Neural progenitor cell (in vitro differentiated cells): ENCODE results near the gene TBCEL. TPM values are rescaled to one million over a fixed set of nuclear protein-coding genes. Genes with fewer than 3 reads are reported as not detected.

Source experiments
- DNase-seq: peaks from one replicate; pipeline ENCODE4 v3.0.0-alpha.2; 2016; ENCODE audit warnings: low spot score
- H2AFZ ChIP-seq: fragments of 200-600 bp; sonication (generic); replicated peaks from 2 replicates; pipeline ENCODE4 v1.6.1; 2016; ENCODE audit warnings: antibody characterized with exemption
- H3F3A ChIP-seq: fragments of 200-600 bp; sonication (generic); 2 replicates; pipeline ENCODE4 v1.6.1; 2016; ENCODE audit warnings: antibody characterized with exemption, low read depth
- H3K27ac ChIP-seq: fragments of 200-600 bp; sonication (generic); 2 replicates; pipeline ENCODE4 v1.5.1; 2016; ENCODE audit warnings: mild to moderate bottlenecking
- H3K27me3 ChIP-seq: fragments of 200-600 bp; sonication (generic); 2 replicates; pipeline ENCODE4 v1.6.1; 2016; ENCODE audit warnings: mild to moderate bottlenecking, moderate library complexity
- H3K36me3 ChIP-seq: fragments of 200-600 bp; sonication (generic); 2 replicates; pipeline ENCODE4 v1.5.1; 2016
- H3K4me1 ChIP-seq: fragments of 200-600 bp; sonication (generic); 2 replicates; pipeline ENCODE4 v1.6.1; 2016; ENCODE audit warnings: mixed run types
- H3K4me2 ChIP-seq: fragments of 200-600 bp; sonication (generic); 2 replicates; pipeline ENCODE4 v1.6.1; 2016
- H3K4me3 ChIP-seq: fragments of 200-600 bp; sonication (generic); 2 replicates; pipeline ENCODE4 v1.5.1; 2016
- H3K79me2 ChIP-seq: fragments of 200-600 bp; sonication (generic); 2 replicates; pipeline ENCODE4 v1.6.1; 2016; ENCODE audit warnings: low read depth
- H3K9ac ChIP-seq: fragments of 200-600 bp; sonication (generic); 2 replicates; pipeline ENCODE4 v1.6.1; 2016
- H3K9me3 ChIP-seq: fragments of 200-600 bp; sonication (generic); 2 replicates; pipeline ENCODE4 v1.5.1; 2016; ENCODE audit warnings: low read depth
- H4K20me1 ChIP-seq: fragments of 200-600 bp; sonication (generic); 2 replicates; pipeline ENCODE4 v1.6.1; 2016; ENCODE audit warnings: low read depth
- H3K27ac Mint-ChIP-seq: 3 replicates; pipeline ENCODE4 v1.8.0; 2021; ENCODE audit warnings: mixed read lengths
- H3K27me3 Mint-ChIP-seq: 2 replicates; pipeline ENCODE4 v1.8.0; 2022; ENCODE audit warnings: low read depth, mild to moderate bottlenecking, inconsistent platforms, moderate library complexity, mixed read lengths; ENCODE audit not compliant: insufficient read depth
- H3K36me3 Mint-ChIP-seq: 3 replicates; pipeline ENCODE4 v1.8.0; 2021; ENCODE audit warnings: mixed read lengths
- H3K4me1 Mint-ChIP-seq: 3 replicates; pipeline ENCODE4 v1.8.0; 2021; ENCODE audit warnings: mixed read lengths
- H3K4me3 Mint-ChIP-seq: 3 replicates; pipeline ENCODE4 v1.8.0; 2021; ENCODE audit warnings: mild to moderate bottlenecking, moderate library complexity, mixed read lengths
- H3K9me3 Mint-ChIP-seq: 3 replicates; pipeline ENCODE4 v1.8.0; 2020; ENCODE audit warnings: mixed read lengths
- CTCF ChIP-seq: fragments of 200-600 bp; sonication (generic); IDR thresholded peaks from 2 replicates; pipeline ENCODE4 v1.5.1; 2017; ENCODE audit warnings: antibody characterized with exemption, mild to moderate bottlenecking
- EZH2 ChIP-seq: fragments of 200-600 bp; sonication (generic); IDR thresholded peaks from 2 replicates; pipeline ENCODE4 v1.6.1; 2017; ENCODE audit warnings: antibody characterized with exemption, mild to moderate bottlenecking, moderate library complexity
- EZH2phosphoT487 ChIP-seq: fragments of 200-600 bp; sonication (generic); IDR thresholded peaks from 2 replicates; pipeline ENCODE4 v1.6.1; 2017; ENCODE audit warnings: antibody characterized with exemption
- total RNA-seq: library from RNA; depleted of rRNA; stranded (reverse); fragments of >200 nt; gene quantifications from 2 replicates; pipeline ENCODE4 v1.2.3, GENCODE V29; 2015; ENCODE audit warnings: low replicate concordance

The TBCEL gene
- total RNA-seq, 1 donor from 2014 or later = 22.3 TPM

GRCh38 chr11:121090145-121090721 is 66.3 kb downstream of the TBCEL start:
- Mint-ChIP-seq H3K4me3 (no peak overlapping the region), H3K4me1 (no peaks in the 10 kb centered on the region), H3K9me3 (no peaks in the 10 kb centered on the region), H3K27ac (no peak overlapping the region), H3K36me3 (peaks cover 12% of the 10 kb centered on the region), H3K27me3 (no peaks in the 10 kb centered on the region)
- H3K27me3 ChIP-seq = no peaks in the 10 kb centered on the region
- H3F3A ChIP-seq = no peaks in the 10 kb centered on the region
- H2AFZ ChIP-seq = no peak overlapping the region
- H3K4me3 ChIP-seq = no peak overlapping the region
- DNase-seq = no peak
- no peak overlapping the region for H3K27ac ChIP-seq
- TF ChIP-seq EZH2 (no peak), CTCF (no peak), EZH2phosphoT487 (no peak)
- H3K79me2 ChIP-seq = no peaks in the 10 kb centered on the region
- H3K4me2 ChIP-seq = no peak overlapping the region
- H3K4me1 ChIP-seq = no peaks in the 10 kb centered on the region
- no peaks in the 10 kb centered on the region for H3K36me3 ChIP-seq
- no peaks in the 10 kb centered on the region for H3K9me3 ChIP-seq
- H3K9ac ChIP-seq = no peak overlapping the region
- H4K20me1 ChIP-seq = peaks cover 5% of the 10 kb centered on the region

- Mint-ChIP-seq H3K27ac (no peak overlapping the region), H3K27me3 (no peaks in the 10 kb centered on the region), H3K36me3 (peaks cover 8% of the 10 kb centered on the region), H3K9me3 (no peaks in the 10 kb centered on the region), H3K4me3 (no peak overlapping the region), H3K4me1 (no peaks in the 10 kb centered on the region)
- no peaks in the 10 kb centered on the region for H3K79me2 ChIP-seq
- H3K9ac ChIP-seq = no peak overlapping the region
- no peak overlapping the region for H3K4me3 ChIP-seq
- no peaks in the 10 kb centered on the region for H3K27me3 ChIP-seq
- no peaks in the 10 kb centered on the region for H3F3A ChIP-seq
- H3K36me3 ChIP-seq = no peaks in the 10 kb centered on the region
- H3K27ac ChIP-seq = no peak overlapping the region
- H2AFZ ChIP-seq = no peak overlapping the region
- DNase-seq = no peak
- H4K20me1 ChIP-seq = no peaks in the 10 kb centered on the region
- H3K4me2 ChIP-seq = no peak overlapping the region
- TF ChIP-seq EZH2 = no peak
- TF ChIP-seq CTCF = no peak
- TF ChIP-seq EZH2phosphoT487 = no peak
- no peaks in the 10 kb centered on the region for H3K9me3 ChIP-seq
- no peaks in the 10 kb centered on the region for H3K4me1 ChIP-seq
These were observed 67.7 kb downstream of the TBCEL start for GRCh38 chr11:121091492-121092152.

- H4K20me1 ChIP-seq = no peaks in the 10 kb centered on the region
- Mint-ChIP-seq H3K4me3 (no peak overlapping the region), H3K27ac (no peak overlapping the region), H3K4me1 (peaks cover 3% of the 10 kb centered on the region), H3K9me3 (no peaks in the 10 kb centered on the region), H3K27me3 (no peaks in the 10 kb centered on the region), H3K36me3 (no peaks in the 10 kb centered on the region)
- H3K36me3 ChIP-seq = no peaks in the 10 kb centered on the region
- DNase-seq = no peak
- no peak overlapping the region for H2AFZ ChIP-seq
- H3K79me2 ChIP-seq = no peaks in the 10 kb centered on the region
- no peak overlapping the region for H3K9ac ChIP-seq
- TF ChIP-seq CTCF = no peak
- no peak for TF ChIP-seq EZH2
- no peak for TF ChIP-seq EZH2phosphoT487
- H3K4me3 ChIP-seq = no peak overlapping the region
- peaks cover 5% of the 10 kb centered on the region for H3K4me1 ChIP-seq
- no peaks in the 10 kb centered on the region for H3K27me3 ChIP-seq
- H3K27ac ChIP-seq = no peak overlapping the region
- peaks cover 3% of the 10 kb centered on the region for H3F3A ChIP-seq
- H3K4me2 ChIP-seq = no peak overlapping the region
- no peaks in the 10 kb centered on the region for H3K9me3 ChIP-seq
These were observed 71.7 kb downstream of the TBCEL start for GRCh38 chr11:121095561-121095960.
